K562 (cell line): ENCODE data around the gene ATF3. TPM values are rescaled to one million over a fixed set of nuclear protein-coding genes. Genes with fewer than 3 reads are reported as not detected.

Experiments used
- ATAC-seq: fragments of 200-7000 bp; cut with Tn5 transposase; 3 replicates; pipeline ENCODE4 v1.9.1; 2020; ENCODE audit warnings: moderate library complexity
- BruUV-seq: library from RNA; stranded (reverse); fragments of 400-500 nt; replicated peaks from 2 replicates; lab custom pipeline; 2021; lab: Mats Ljungman, UMichigan
- CTCF ChIA-PET: fragments of 300-600 bp; formaldehyde crosslinking; extraction: SDS; loops from one replicate; lab custom pipeline; 2021; ENCODE audit warnings: low intra/inter-chr PET ratio; lab: Yijun Ruan, JAX
- POLR2A ChIA-PET: fragments of 300-600, 350-650 bp; sonication (Branson Sonifier 250); formaldehyde crosslinking; extraction: SDS; loops from one replicate; lab custom pipeline; 2021; ENCODE audit warnings: antibody characterized with exemption, inconsistent platforms; lab: Yijun Ruan, JAX
- DNase-seq, 4 experiments: peaks; one replicate each; pipeline versions ENCODE4 v3.0.0 to v3.0.0-alpha.2; 2011 to 2018; ENCODE audit warnings: low spot score in 3 of 4, mixed read lengths in 3 of 4; ENCODE audit errors: extremely low read depth in 1 of 4
- FAIRE-seq: peaks from 2 replicates; lab custom pipeline; 2011; peaks lifted over from hg19 to GRCh38; lab: Jason Lieb, UNC
- H2AFZ ChIP-seq: 2 replicates; pipeline ENCODE4 v1.6.0; 2011; ENCODE audit warnings: low read depth, low read length, control low read depth, inconsistent platforms
- H3K27ac ChIP-seq: fragments of 200-600 bp; 3 replicates; pipeline ENCODE4 v1.8.0; 2011; ENCODE audit warnings: low read depth, mild to moderate bottlenecking, control low read depth, inconsistent platforms, low read length, moderate library complexity, mixed read lengths; ENCODE audit errors: extremely low read depth
- H3K27me3 ChIP-seq, 2 experiments: fragments of 300-600 bp in 1 of 2; 2 replicates in 1 of 2; 3 replicates in 1 of 2; pipeline versions ENCODE4 v1.6.0 to v1.8.0; 2011; ENCODE audit warnings: inconsistent platforms in 2 of 2, low read length in 2 of 2, mild to moderate bottlenecking in 1 of 2, mixed read lengths in 1 of 2, moderate library complexity in 1 of 2; ENCODE audit not compliant: control insufficient read depth in 2 of 2, insufficient read depth in 2 of 2
- H3K36me3 ChIP-seq: fragments of 300-600 bp; 3 replicates; pipeline ENCODE4 v1.8.0; 2011; ENCODE audit warnings: mild to moderate bottlenecking, low read length, inconsistent platforms; ENCODE audit not compliant: control insufficient read depth, insufficient read depth
- H3K4me1 ChIP-seq, 2 experiments: fragments of 200-600 bp in 1 of 2; replicated peaks in 1 of 2; 2 replicates in 1 of 2; 3 replicates in 1 of 2; pipeline versions ENCODE4 v1.5.1 to v1.8.0; 2011; ENCODE audit warnings: inconsistent platforms in 2 of 2, low read length in 2 of 2, mild to moderate bottlenecking in 1 of 2, mixed read lengths in 1 of 2, moderate library complexity in 1 of 2; ENCODE audit not compliant: control insufficient read depth in 2 of 2, insufficient read depth in 2 of 2
- H3K4me2 ChIP-seq: 2 replicates; pipeline ENCODE4 v1.6.1; 2011; ENCODE audit warnings: low read length, control low read depth, inconsistent platforms, mixed read lengths; ENCODE audit not compliant: insufficient read depth
- H3K4me3 ChIP-seq: fragments of 200-600 bp; sonication (generic), shearing (Covaris generic); 2 replicates; pipeline ENCODE4 v1.5.1; 2016; ENCODE audit warnings: control low read depth, inconsistent platforms
- H3K79me2 ChIP-seq: fragments of 200-600 bp; 3 replicates; pipeline ENCODE4 v1.8.0; 2011; ENCODE audit warnings: low read length, inconsistent platforms; ENCODE audit not compliant: control insufficient read depth, insufficient read depth
- H3K9ac ChIP-seq, 2 experiments: 2 replicates each; pipeline versions ENCODE4 v1.6.0 to v1.6.1; 2011; ENCODE audit warnings: low read depth in 2 of 2, low read length in 2 of 2, control low read depth in 1 of 2, inconsistent platforms in 1 of 2, mild to moderate bottlenecking in 1 of 2, mixed read lengths in 1 of 2; ENCODE audit not compliant: insufficient read depth in 1 of 2
- H3K9me1 ChIP-seq: one replicate; pipeline ENCODE4 v1.6.0; 2011; ENCODE audit warnings: inconsistent platforms, mild to moderate bottlenecking, low read length, moderate library complexity; ENCODE audit not compliant: control insufficient read depth, insufficient read depth
- H3K9me3 ChIP-seq: replicated peaks from 2 replicates; pipeline ENCODE4 v1.5.1; 2011; ENCODE audit warnings: low read depth, low read length, inconsistent platforms; ENCODE audit not compliant: control insufficient read depth, insufficient read depth
- H4K20me1 ChIP-seq: replicated peaks from 2 replicates; pipeline ENCODE4 v1.6.1; 2011; ENCODE audit warnings: low read length, inconsistent platforms, mixed read lengths; ENCODE audit not compliant: control insufficient read depth, insufficient read depth
- ATF7 ChIP-seq: fragments of 450-650 bp; IDR thresholded peaks from 2 replicates; pipeline ENCODE4 v1.7.1; 2014; ENCODE audit warnings: mild to moderate bottlenecking, moderate library complexity
- FOXJ2 ChIP-seq: fragments of 200-800 bp; sonication (Bioruptor generic); IDR thresholded peaks from 2 replicates; pipeline ENCODE4 v1.6.1; 2016; ENCODE audit warnings: missing genetic modification characterization, missing compliant biosample characterization
- FOXJ3 ChIP-seq: sonication (generic); formaldehyde crosslinking; IDR thresholded peaks from 2 replicates; pipeline ENCODE4 v1.4.0; 2020; ENCODE audit warnings: mild to moderate bottlenecking, missing genetic modification reagents
- NFIC ChIP-seq: fragments of 450-650 bp; IDR thresholded peaks from 2 replicates; pipeline ENCODE4 v1.6.1; 2017; ENCODE audit warnings: mild to moderate bottlenecking, inconsistent platforms
- SIN3A ChIP-seq, 2 experiments: fragments of 150-350 bp in 1 of 2; IDR thresholded peaks; 2 replicates each; pipeline ENCODE4 v1.6.1; 2011 to 2016; ENCODE audit warnings: borderline replicate concordance in 2 of 2, low read depth in 2 of 2, low read length in 2 of 2, mild to moderate bottlenecking in 2 of 2, moderate library complexity in 2 of 2; ENCODE audit not compliant: control insufficient read depth in 1 of 2
- SIX5 ChIP-seq, 2 experiments: IDR thresholded peaks; 2 replicates each; pipeline ENCODE4 v1.6.1; 2011; ENCODE audit warnings: low read length in 2 of 2, borderline replicate concordance in 1 of 2, low read depth in 1 of 2, mild to moderate bottlenecking in 1 of 2, moderate library complexity in 1 of 2; ENCODE audit not compliant: insufficient read depth in 1 of 2
- SMAD1 ChIP-seq: fragments of 150-350 bp; IDR thresholded peaks from 2 replicates; pipeline ENCODE4 v1.6.1; 2014; ENCODE audit warnings: low read length, low read depth; ENCODE audit not compliant: partially characterized antibody
- ZNF384 ChIP-seq: IDR thresholded peaks from 2 replicates; pipeline ENCODE4 v1.6.1; 2012; ENCODE audit warnings: low read depth, low read length, improper control_type of control experiment
- WGBS: fragments of 100-300 bp; shearing (Covaris generic); methylation state at CpG from one replicate; pipeline ENCODE4 v1.1.6; 2016; ENCODE audit warnings: low coverage, mixed read lengths; ENCODE audit not compliant: insufficient coverage; ENCODE audit errors: missing lambda C conversion rate; 5-methylcytosine and 5-hydroxymethylcytosine counted together
- in situ Hi-C: fragments of 300-500 bp; cut with MboI; formaldehyde crosslinking; loops from 4 replicates; pipeline ENCODE4 v1.15.0; 2018; ENCODE audit warnings: inconsistent platforms, mixed read lengths
- intact Hi-C: fragments of 100-400 bp; cut with micrococcal nuclease; formaldehyde crosslinking; loops from 2 replicates; pipeline ENCODE4 v1.14.2; 2022
- polyA plus RNA-seq, 8 experiments: library from polyadenylated mRNA; depleted of rRNA in 4 of 8; stranded (reverse) in 5 of 8; unstranded in 3 of 8; fragments of >200 nt; fragmentation: Nextera tagmentation in 2 of 8; fragmentation: Illumina TruSeq in 1 of 8; extraction: Ambion mirVana in 2 of 8; extraction: Trizol in 1 of 8; gene quantifications; 2 replicates each; pipeline versions ENCODE4 v1.2.1 to v1.2.3, GENCODE V29; 2011 to 2014; ENCODE audit warnings: inconsistent platforms in 1 of 8, missing spikeins in 1 of 8
- total RNA-seq, 7 experiments: library from RNA; depleted of rRNA in 6 of 7; stranded (reverse); fragments of >200 nt in 6 of 7; fragmentation: Illumina TruSeq in 2 of 7; extraction: Trizol in 2 of 7; gene quantifications; 2 replicates each; pipeline versions ENCODE4 v1.2.1 to v1.2.3, GENCODE V29; 2011 to 2021; ENCODE audit warnings: low replicate concordance in 1 of 7
- TF ChIP-seq, protein P1 (sequence below), 2 experiments: fragments of 450-650 bp; formaldehyde crosslinking in 1 of 2; IDR thresholded peaks; 2 replicates each; pipeline versions ENCODE4 v1.4.0 to v1.6.1; 2014 to 2020; ENCODE audit warnings: mild to moderate bottlenecking in 2 of 2, borderline replicate concordance in 1 of 2, low read depth in 1 of 2
- TF ChIP-seq, protein P2 (sequence below): sonication (generic); formaldehyde crosslinking; IDR thresholded peaks from 2 replicates; pipeline ENCODE4 v1.8.0; 2022; ENCODE audit warnings: mild to moderate bottlenecking, missing genetic modification reagents

The ATF3 gene
- total and polyA plus RNA-seq, 9 of the 15 experiments (the other 6 are each of a cell fraction or from before 2014, with no cell fraction given): 3.5 to 28.2 (median 19.8) TPM

DNA sequence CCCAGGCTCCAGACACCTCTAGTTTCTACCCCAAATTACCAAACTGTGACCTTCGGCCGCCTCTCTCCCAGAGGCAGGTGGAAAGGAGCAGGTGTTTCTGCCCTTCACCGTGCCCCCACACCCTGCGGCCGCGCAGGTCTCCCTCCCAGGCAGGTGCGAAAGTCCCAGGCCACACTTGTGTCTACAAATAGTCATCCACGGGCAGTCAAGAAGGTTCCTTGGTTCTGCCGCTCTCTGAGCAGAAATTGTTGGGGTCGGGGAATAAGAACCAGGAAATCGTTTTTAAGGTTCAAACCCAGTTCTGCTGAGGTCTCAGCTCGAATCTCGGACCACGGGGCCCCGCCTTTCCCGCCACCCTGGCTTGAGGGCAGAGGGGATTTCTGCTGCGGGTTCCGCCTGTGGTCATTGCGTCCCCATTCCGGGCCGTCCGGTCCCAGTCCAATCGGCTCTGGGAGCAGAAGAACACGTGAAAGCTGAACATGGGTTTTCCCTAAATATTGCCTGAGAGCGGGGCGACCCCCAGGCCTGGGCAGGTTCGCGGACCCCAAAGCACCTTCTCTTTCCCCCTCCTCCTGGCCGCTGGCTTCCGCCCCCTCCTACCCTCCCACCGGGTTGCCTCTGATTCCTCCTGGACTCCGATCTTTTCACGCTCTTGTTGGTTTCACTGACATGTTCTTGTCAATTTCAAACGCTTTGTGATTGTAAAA lies 1.2 kb upstream of the ATF3 start:
- Histone ChIP-seq H2AFZ (peak overlapping the region; percentile 87), H3K4me2 (peak overlapping the region; percentile 88), H3K9me1 (peaks cover 11% of the 10 kb centered on the region), H4K20me1 (peaks cover 34% of the 10 kb centered on the region), H3K79me2 (peaks cover 35% of the 10 kb centered on the region), H3K36me3 (no peaks in the 10 kb centered on the region), H3K27ac (peak overlapping the region; percentile 63), H3K4me3 (peak overlapping the region; percentile 78), H3K4me1 (peaks cover 33 to 35% of the 10 kb centered on the region in 2 experiments), H3K9me3 (no peaks in the 10 kb centered on the region), H3K27me3 (peaks cover 40 to 42% of the 10 kb centered on the region in 2 experiments), H3K9ac (peak overlapping the region; percentile 96)
- POLR2A ChIA-PET: interaction anchor here (0.7 to 2.9 kb wide), 13 partner anchors 8 to 491 kb away, joined by 3 to 39 read pairs (median 4); no protein-coding TSS in a partner anchor
- BruUV-seq: no TSS peak
- DNase-seq (no peak), ATAC-seq (no peak), FAIRE-seq (no peak)
- WGBS: 22% methylated on average over 34 of the region's 34 CpGs
- CTCF ChIA-PET: no interaction called here
- intact Hi-C loops: loop anchor here (5.0 kb wide), 1 partner anchor 445 kb away; the partner anchor contains the start of gene RPS6KC1
- in situ Hi-C loops: no loop called here
- TF ChIP-seq SIX5 (IDR thresholded peaks at IDR 0.05; ENCODE audit: borderline replicate concordance in 1 of 2, insufficient read depth in 1 of 2, low read depth in 1 of 2, low read length in 2 of 2): 0 out of 4 replicates have a peak, but pooled peaks of 1 of the 2 experiments have one; percentile 5
- TF ChIP-seq FOXJ2 (tag): peak; percentile 12; the same call in 1 of the 2 replicates
- no peak for TF ChIP-seq ATF7
- TF ChIP-seq SIN3A (IDR thresholded peaks at IDR 0.05; ENCODE audit: borderline replicate concordance in 2 of 2, control insufficient read depth in 1 of 2, low read depth in 2 of 2, low read length in 2 of 2): no peak
- TF ChIP-seq FOXJ3 (CRISPR knock-in tag): no peak
- TF ChIP-seq SMAD1: no peak
- TF ChIP-seq, protein P1, sequence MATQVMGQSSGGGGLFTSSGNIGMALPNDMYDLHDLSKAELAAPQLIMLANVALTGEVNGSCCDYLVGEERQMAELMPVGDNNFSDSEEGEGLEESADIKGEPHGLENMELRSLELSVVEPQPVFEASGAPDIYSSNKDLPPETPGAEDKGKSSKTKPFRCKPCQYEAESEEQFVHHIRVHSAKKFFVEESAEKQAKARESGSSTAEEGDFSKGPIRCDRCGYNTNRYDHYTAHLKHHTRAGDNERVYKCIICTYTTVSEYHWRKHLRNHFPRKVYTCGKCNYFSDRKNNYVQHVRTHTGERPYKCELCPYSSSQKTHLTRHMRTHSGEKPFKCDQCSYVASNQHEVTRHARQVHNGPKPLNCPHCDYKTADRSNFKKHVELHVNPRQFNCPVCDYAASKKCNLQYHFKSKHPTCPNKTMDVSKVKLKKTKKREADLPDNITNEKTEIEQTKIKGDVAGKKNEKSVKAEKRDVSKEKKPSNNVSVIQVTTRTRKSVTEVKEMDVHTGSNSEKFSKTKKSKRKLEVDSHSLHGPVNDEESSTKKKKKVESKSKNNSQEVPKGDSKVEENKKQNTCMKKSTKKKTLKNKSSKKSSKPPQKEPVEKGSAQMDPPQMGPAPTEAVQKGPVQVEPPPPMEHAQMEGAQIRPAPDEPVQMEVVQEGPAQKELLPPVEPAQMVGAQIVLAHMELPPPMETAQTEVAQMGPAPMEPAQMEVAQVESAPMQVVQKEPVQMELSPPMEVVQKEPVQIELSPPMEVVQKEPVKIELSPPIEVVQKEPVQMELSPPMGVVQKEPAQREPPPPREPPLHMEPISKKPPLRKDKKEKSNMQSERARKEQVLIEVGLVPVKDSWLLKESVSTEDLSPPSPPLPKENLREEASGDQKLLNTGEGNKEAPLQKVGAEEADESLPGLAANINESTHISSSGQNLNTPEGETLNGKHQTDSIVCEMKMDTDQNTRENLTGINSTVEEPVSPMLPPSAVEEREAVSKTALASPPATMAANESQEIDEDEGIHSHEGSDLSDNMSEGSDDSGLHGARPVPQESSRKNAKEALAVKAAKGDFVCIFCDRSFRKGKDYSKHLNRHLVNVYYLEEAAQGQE (IDR thresholded peaks at IDR 0.05; ENCODE audit: borderline replicate concordance): no peak
- TF ChIP-seq, protein P1 (CRISPR knock-in tag; IDR thresholded peaks at IDR 0.05; ENCODE audit: low read depth): no peak
- no peak for TF ChIP-seq ZNF384
- TF ChIP-seq, protein P2, sequence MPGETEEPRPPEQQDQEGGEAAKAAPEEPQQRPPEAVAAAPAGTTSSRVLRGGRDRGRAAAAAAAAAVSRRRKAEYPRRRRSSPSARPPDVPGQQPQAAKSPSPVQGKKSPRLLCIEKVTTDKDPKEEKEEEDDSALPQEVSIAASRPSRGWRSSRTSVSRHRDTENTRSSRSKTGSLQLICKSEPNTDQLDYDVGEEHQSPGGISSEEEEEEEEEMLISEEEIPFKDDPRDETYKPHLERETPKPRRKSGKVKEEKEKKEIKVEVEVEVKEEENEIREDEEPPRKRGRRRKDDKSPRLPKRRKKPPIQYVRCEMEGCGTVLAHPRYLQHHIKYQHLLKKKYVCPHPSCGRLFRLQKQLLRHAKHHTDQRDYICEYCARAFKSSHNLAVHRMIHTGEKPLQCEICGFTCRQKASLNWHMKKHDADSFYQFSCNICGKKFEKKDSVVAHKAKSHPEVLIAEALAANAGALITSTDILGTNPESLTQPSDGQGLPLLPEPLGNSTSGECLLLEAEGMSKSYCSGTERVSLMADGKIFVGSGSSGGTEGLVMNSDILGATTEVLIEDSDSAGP (CRISPR knock-in tag): no peak
- no peak for TF ChIP-seq NFIC
